ENCODE measurements around the gene COL6A2. TPM values are rescaled to one million over a fixed set of nuclear protein-coding genes. Genes with fewer than 3 reads are reported as not detected.
"Not testable (repeated sequence)": the region's sequence is repeated elsewhere in the genome, so short reads cannot be mapped to it uniquely, and the experiment has no call there.

The COL6A2 gene
- total RNA-seq, 1 donor from 2014 or later: 20.5 TPM

DNA sequence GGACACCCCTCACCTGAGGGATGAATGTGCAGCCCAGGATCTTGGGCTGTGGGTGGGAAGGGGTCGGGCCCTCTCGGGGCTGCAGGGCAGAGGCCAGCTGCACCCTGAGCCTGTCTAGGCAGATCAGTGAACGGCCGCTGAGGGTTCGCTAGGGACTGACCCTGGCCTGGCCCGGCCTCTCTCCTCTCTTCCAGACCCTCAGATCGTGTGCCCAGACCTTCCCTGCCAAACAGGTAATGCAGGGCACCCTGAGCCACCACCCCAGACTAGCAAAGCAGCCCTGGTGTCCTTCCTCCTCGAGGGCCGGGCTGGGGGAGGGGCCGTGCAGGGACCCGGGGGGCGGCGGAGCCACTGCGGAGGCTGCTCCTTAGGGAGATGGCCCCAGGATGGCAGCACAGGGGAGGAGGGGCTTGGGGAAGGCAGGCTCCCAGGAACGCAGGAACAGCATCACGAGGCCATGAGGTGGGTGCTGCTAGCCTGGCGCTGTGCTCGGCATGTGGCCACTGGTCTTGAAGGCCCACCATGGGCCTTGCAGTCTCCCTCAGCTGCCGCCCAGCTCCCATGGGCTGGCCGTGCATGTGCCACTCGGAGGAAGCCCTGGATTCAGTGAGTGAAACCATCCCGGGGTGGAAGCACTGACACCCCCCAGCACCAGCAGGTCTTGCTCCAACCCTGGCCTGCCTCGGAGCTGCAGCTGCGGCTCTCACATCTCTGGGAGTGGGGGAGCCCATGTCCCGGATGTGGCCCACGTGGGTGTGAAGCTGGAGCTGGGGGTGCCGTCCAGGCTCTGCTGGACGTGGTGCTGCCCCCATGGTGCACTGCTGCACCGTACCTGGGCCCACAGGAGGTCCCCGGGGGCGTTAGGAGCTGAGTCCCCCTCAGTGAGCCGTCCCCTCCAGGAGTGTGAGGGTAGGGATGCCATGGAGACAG, 28.7 kb downstream of the COL6A2 start:
- no peak for ATAC-seq

DNA sequence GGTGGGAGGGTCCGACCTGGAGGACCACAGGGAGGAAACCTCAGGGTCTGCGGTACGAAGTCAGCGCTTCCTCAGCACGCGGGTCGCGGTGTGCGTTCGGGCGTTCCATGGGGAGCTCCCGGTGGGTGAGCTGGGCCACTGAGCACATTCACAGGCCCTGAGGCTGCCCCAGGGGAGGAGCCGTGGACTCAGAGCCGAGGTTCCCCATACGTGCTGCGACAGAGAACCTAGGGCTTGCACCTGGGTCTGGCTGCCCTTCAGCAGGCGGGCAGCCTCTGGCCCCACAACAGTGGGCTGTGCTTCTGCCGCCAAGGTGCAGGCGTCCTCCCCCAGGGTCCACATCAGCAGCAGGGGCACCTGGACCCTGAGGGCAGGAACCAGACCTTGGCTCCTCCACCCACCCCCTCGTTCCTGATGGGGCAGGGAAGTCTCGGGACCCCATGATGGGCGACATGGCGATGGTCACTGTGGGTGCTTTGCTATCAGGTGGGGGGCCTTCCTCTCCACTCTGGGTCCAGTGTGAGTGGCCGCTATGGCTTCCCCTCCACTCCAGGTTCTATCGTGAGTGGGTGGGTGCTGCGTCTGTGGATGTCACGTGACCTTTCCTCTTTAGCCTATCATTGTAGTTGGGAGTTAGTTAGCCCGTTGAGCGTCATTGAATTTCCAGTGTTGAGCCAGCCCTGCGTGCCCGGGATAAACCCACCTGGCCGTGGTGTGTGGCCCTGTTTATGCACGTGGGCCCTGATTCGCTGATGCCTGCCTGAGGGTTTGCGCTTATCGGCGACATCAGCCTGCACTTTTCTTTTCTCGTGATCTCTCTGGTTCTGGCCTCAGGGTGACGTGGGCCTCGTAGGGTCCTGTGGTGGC, 29.6 kb downstream of the COL6A2 start:
- no peak for ATAC-seq

DNA sequence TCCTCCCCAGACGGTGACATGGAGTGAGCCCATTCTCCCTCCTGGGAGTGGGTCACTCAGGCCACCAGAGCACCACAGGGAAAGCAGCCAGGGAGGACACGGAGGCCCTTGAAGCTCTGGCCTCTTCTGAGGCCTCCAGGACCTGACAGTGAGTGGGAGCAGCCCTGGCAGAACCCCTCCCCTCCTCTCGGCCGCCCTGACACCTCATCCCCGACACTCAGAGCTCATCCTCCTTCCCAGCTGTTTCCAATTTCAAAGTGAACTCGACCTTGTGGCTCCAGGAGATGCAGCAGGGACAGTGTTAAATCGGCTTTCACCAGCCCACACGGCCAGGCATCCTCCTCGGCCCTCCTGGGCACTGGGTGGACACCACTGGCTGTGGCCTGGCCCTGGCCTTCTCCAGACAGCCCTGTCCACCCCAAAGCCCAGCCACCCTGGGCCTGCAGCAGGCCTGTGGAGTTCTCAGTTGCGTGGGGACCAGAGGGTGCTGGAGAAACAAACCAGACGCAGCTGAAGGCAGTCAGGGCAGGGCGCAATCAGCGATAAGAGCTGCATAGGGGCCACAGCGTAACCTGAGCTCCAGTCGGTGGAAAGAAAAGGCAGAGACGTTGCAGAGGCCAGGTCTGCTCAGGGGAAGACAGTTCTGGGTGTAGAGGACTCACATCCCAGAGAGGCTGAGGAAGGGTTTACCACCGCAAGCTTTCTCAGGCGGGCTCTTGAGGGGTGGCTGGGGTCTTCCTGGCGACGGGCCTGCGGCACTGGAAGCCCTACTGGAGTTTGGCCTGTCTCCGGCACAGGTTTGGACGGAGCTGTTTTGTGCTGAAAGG, 30.4 kb downstream of the COL6A2 start:
- ATAC-seq: no peak

DNA sequence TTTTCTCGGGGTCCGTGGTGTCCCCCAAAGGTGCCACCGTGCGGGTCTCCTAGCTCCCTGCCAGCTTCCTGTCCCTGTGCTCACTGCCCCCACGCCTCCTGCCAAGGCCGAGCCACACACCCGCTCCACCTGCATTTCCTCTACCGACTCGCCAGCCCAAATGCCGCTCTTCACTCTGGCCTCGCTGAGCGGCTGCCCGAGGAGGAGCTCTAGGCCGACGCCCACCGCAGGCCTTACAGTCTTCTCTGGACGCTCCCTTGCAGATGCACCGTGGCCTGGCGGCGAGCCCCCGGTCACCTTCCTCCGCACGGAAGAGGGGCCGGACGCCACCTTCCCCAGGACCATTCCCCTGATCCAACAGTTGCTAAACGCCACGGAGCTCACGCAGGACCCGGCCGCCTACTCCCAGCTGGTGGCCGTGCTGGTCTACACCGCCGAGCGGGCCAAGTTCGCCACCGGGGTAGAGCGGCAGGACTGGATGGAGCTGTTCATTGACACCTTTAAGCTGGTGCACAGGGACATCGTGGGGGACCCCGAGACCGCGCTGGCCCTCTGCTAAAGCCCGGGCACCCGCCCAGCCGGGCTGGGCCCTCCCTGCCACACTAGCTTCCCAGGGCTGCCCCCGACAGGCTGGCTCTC, 31.1 kb downstream of the COL6A2 start:
- ATAC-seq: no peak

DNA sequence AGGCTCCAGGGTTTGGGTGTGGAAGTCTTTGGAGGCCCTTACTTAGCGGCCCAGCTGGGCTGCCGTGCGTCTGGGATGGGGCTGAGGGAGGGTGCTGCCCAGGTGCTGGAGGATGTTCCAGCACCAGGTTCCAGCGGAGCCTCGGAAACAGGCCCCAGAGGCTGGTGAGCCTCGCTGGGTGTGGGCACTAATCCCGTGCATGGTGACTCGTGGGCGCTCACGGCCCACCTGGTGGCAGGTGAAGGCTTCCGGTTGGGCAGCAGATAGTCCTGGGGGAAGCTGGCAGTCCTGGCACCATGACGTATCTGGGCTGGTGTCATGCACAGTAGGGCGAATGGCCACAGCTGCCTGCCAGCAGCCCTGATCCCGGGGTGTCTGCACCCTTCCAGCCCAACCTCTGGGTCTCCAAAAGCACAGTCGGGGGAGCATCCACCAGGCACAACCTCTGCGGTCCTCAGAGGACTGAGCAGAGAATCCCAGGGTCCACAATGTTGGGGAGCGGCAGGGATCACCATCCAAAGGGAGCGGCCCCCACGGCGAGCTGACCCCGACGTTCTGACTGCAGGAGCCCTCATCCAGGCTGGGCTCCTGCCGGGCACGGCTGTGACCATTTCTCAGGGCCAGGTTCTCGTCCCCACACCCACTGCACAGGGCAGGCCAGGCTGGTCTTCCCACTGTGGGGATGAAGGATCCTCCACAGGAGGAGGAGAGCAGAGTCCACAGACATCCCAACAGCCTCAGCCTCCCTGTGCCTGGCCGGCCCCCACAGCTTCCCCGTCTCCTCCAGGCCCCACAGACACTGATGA, 32.1 kb downstream of the COL6A2 start:
- no peak for ATAC-seq

DNA sequence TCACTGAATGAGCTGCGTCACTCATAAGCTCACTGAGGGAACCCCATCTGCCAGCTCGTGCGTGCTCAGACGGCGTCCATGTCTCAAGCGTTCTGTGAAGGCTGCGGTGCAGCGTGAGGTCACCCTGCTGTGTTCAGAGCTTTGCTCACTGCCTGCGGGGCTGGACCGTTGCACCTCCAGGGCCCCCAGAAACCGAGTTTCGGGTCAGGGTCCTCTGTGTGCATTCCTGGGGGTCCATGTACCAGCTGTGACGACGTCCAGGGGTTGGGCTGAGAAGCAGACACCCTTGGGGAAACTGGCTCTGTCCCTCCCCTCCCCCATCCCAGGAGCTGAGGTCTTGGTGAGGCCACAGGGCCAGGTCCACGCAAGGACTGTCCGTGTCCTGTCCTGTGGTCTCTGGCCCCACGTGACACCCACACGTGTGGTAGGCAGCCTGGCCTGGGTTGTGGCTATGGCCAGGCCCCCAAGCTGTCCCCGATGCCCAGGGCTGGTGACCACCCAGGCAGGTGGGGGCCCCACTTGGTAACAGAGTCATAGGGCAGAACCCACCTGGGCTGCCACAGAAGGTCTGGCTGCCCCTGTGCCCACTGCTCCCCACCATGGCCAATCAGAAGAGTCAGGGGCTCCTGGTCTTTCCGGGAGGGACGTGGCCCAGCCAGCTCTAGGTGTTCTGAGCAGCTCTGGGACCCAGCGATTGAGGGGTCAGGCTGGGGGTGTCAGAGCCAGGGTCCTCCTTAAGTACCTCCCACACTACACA, 33.1 kb downstream of the COL6A2 start:
- peak; percentile 10 for ATAC-seq

DNA sequence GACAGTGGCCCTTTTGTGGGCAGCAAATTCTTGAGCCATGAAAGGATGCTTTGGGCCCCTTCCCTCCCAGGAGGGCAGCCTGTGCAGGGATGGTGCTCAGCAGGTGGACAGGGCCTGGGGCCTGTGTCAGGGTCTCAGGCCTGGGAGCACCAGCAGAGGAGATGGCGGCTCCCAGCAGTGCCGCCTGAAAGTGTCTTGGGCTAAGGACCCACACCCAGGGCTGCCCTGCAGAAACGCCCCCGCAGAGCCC, 33.6 kb downstream of the COL6A2 start:
- ATAC-seq: no peak

DNA sequence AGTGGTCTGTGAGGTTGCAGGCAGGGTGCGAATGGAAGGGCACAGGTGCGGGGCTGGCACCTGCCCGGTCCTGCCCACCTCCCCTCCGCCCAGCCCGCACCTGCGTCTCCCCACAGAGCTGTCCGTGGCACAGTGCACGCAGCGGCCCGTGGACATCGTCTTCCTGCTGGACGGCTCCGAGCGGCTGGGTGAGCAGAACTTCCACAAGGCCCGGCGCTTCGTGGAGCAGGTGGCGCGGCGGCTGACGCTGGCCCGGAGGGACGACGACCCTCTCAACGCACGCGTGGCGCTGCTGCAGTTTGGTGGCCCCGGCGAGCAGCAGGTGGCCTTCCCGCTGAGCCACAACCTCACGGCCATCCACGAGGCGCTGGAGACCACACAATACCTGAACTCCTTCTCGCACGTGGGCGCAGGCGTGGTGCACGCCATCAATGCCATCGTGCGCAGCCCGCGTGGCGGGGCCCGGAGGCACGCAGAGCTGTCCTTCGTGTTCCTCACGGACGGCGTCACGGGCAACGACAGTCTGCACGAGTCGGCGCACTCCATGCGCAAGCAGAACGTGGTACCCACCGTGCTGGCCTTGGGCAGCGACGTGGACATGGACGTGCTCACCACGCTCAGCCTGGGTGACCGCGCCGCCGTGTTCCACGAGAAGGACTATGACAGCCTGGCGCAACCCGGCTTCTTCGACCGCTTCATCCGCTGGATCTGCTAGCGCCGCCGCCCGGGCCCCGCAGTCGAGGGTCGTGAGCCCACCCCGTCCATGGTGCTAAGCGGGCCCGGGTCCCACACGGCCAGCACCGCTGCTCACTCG, 34.1 kb downstream of the COL6A2 start:
- no peak for ATAC-seq

DNA sequence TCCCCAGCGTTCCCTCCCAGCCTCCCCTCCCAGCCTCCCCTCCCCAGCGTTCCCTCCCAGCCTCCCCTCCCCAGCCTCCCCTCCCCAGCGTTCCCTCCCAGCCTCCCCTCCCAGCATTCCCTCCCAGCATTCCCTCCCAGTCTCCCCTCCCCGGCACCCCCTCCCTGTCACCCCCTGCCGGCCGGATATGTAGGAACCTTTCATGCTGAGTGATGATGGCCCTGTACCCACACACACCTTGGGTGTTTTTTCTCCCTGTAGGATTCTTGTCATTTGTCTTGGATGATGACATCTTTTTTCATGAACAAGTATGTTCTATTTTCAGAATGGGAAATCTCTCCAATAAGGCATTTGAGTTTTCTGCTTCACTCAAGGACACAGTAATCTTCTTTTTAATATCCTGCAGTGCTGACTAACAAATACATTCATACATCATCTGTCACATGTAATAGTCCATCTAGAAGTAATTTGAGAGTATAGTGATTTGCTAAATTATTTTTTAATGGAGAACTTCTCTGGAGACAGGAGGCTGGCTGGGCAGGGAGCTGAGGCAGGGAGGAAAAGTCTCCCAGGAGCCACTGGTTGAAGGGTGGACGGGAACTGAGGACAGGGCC, 38.0 kb downstream of the COL6A2 start:
- no peak for ATAC-seq

DNA sequence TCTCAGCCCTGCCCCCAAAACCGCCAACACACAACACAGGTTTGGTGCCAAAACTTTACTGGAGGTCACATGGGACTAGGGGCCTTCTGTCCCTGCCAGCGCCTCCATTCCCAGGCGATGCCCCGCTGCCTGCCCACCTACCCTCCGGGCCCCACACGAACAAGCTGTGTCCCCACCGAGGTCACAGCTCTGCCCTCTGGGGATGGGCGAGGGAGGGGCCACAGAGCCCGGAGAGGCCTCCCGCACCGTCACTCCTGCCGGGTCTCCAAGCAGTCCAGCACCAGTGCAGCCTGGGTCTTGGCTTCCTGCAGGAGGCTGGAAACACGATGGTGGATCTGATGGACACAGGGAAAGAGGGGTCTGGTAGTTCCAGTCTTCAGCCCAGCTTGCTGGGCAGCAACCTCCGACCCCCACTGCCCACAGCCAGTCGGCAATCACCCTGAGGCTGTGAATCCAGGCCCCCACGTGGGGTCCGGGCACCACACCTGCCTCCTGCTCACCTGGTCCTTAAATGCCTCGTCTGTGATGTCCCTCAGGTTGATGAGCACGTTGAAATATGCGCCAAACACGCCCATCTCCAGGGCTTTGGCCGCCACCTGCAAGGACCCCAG, 38.9 kb downstream of the COL6A2 start:
- ATAC-seq: no peak

DNA sequence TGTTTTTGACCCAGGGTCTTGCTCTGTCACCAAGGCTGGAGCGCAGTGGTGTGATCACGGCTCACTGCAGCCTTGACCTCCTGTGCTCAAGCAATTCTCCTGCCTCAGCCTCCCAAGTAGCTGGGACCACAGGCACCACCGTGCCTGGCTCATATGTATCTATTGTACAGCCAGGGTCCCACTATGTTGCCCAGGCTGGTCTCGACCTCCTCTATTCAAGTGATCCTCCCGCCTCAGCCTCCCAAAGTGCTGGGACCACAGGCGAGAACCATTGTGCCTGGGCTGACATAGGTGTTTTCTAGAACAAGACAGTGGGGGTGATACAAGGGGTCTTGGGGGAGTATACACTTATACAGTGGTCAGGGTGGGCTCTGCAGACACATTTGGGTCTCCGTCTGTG, 40.0 kb downstream of the COL6A2 start:
- no peak for ATAC-seq

DNA sequence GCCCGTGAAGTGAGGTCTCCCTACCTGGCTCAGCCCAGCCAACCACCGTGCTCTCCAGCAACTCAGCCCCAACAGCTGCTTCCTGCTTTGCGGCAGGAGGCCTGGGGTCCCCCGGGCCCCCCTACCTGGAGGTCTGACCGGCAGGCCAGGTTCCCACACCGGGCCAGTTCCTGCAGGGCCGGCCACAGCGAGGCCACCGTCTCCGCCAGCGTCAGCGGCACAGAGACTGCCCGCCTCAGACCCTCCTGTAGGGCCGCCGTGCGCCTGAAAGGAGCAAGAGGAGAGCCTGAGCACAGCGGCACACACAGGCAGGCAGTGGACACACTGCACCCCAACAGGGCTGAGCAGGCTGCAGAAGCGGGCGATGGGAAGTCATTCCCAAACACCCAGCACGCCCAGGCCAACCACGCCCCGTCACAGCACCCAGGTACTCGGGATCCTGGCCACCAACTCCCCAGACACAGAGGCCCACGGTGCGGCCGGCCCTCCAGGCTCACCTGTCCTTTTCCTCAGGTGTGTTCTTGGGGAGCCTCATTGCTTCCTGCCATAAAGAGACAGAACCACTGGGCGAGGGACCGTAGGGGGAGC, 40.6 kb downstream of the COL6A2 start:
- no peak for ATAC-seq

DNA sequence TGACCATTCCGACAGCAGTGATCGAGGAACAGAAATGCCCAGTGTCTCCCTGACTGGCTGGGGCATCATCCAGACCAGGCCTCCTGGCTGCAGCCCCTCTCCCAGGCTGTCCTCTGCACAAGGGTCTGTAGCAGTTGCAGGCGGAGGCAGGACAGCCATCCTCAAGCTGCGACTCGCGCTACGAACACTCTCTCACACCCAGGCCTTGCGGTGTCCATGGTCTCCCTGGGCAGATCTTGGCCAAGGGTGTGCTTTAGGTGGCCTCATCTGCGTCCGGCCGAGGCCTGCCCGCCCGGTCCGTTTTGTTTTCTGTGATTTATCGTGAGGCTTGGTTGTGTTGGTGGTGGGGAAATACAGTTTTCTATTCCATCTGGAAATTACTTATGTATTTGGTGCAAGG, 41.8 kb downstream of the COL6A2 start:
- ATAC-seq: no peak

DNA sequence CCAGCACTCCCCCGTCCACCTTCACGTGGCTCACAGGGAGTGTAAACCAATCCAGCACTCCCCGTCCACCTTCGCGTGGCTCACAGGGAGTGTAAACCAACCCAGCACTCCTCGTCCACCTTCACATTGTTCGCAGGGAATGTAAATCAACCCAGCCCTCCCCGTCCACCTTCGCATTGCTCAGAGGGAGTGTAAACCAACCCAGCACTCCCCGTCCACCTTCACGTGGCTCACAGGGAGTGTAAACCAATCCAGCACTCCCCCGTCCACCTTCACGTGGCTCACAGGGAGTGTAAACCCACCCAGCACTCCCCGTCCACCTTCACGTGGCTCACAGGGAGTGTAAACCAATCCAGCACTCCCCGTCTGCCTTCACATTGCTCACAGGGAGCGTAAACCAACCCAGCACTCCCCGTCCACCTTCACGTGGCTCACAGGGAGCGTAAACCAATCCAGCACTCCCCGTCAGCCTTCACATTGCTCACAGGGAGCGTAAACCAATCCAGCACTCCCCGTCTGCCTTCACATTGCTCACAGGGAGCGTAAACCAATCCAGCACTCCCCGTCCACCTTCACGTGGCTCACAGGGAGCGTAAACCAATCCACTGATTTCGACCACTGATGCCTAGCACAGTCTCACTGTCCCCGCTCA, 42.6 kb downstream of the COL6A2 start:
- not testable (repeated sequence) for ATAC-seq

DNA sequence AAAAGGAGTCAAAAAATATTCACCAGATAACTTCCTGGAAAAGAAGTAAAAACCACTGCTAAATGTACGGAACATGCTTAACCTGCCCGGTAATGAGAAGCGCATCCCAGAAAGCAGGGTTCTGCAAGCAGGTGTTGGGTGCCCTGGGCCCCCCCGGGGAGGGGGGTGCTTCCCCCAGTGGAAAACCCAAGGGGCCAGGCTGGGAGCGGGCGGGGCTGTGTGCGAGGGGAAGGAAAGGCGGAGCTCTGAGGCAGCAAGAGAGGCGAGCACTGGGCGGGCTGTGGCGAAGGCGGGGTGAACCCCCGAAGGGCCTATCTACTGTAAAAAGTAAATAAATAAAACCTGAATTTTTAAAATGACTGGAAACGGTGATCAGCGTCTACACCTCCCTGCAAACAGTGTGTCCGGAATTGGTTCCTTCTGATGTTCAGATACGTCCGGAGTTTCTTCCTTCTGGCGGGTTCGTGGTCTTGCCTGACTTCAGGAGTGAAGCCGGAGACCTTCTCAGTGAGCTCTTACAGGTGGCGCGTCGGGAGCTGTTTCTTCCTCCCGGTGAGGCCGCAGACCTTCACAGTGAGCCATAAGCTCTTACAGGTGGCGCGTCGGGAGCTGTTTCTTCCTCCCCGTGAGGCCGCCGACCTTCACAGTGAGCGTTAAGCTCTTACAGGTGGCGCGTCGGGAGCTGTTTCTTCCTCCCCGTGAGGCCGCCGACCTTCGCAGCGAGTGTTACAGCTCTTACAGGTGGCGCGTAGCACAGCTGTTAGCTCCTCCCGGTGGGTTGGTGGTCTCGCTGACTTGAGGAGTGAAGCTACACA, 44.1 kb downstream of the COL6A2 start:
- ATAC-seq: no peak

DNA sequence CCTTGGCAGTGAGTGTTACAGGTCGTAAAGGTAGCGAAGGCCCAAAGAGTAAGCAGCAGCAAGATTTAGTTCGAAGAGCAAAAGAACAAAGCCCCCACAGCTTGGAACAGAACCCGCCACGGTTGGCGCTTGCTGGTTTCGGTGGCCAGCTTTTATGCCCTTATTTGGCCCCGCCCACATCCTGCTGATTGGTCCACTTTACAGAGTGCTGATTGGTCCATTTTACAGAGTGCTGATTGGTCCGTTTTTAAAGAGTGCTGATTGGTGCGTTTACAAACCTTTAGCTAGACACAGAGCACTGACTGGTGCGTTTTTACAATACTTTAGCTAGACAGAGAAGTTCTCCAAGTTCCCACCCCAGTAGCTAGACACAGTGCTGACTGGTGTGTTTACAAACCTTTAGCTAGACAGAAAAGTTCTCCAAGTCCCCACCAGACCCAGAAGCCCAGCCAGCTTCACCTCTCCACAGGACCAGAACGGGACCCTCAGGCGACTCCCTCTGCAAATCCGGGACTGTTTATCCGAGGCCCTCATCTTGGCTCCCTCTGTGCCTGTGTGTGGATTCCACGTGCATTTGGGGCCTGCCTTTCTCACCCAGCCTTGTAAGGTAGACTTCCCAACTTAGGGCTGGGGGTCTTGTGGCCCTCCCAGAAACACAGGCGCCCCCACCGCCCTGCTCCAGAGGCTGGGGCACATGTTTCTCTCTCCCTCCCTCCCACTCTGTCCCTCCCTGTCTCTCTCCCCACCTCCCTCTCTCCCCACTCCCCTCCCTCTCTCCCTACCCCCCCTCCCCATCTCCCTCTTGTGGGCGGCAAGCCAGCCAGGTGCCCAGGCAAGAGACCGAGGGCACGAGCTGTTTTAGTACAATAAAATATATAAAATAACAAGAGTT, 44.9 kb downstream of the COL6A2 start:
- ATAC-seq: no peak
